Naive thymus-derived CD8-positive, alpha-beta T cell (primary cell): ENCODE data around the gene MOCS3. TPM values are rescaled to one million over a fixed set of nuclear protein-coding genes. Genes with fewer than 3 reads are reported as not detected.

Experiments
- ATAC-seq, 2 donors: fragments of 150-1000 bp; cut with Tn5 transposase in 1 of 2; sonication (Bioruptor Pico), chemical (Tn5 transposase) in 1 of 2; 1 replicate in 1 of 2; 2 replicates in 1 of 2; pipeline ENCODE4 v1.10.0; 2021; ENCODE audit warnings: mild to moderate bottlenecking in 2 of 2, moderate library complexity in 2 of 2
- POLR2A ChIA-PET: fragments of 350-600 bp; sonication (Branson Sonifier 250); formaldehyde crosslinking; loops from one replicate; lab custom pipeline; 2021; ENCODE audit warnings: antibody characterized with exemption; lab: Charles Lee
- DNase-seq, 10 donors: peaks; one replicate each; pipeline versions ENCODE4 v3.0.0 to v3.0.0-alpha.2; 2020 to 2022
- H3K27ac Mint-ChIP-seq, 10 donors: one replicate each; pipeline ENCODE4 v1.8.0; 2020 to 2022; ENCODE audit warnings: mild to moderate bottlenecking in 10 of 10, mixed read lengths in 10 of 10, moderate library complexity in 4 of 10, inconsistent platforms in 1 of 10
- H3K27me3 Mint-ChIP-seq, 5 donors: one replicate each; pipeline ENCODE4 v1.8.0; 2021 to 2022; ENCODE audit warnings: mixed read lengths in 5 of 5
- H3K36me3 Mint-ChIP-seq, 3 donors: one replicate each; pipeline ENCODE4 v1.8.0; 2020 to 2022; ENCODE audit warnings: mixed read lengths in 3 of 3, mild to moderate bottlenecking in 2 of 3, inconsistent platforms in 1 of 3
- H3K4me1 Mint-ChIP-seq, 4 donors: one replicate each; pipeline ENCODE4 v1.8.0; 2021 to 2022; ENCODE audit warnings: mixed read lengths in 4 of 4
- H3K4me3 Mint-ChIP-seq, 10 donors: one replicate each; pipeline ENCODE4 v1.8.0; 2020 to 2022; ENCODE audit warnings: mild to moderate bottlenecking in 10 of 10, mixed read lengths in 10 of 10, moderate library complexity in 6 of 10, inconsistent platforms in 1 of 10
- H3K9me3 Mint-ChIP-seq, 9 donors: one replicate each; pipeline ENCODE4 v1.8.0; 2020 to 2022; ENCODE audit warnings: mixed read lengths in 9 of 9, mild to moderate bottlenecking in 3 of 9, inconsistent platforms in 1 of 9, moderate library complexity in 1 of 9
- polyA plus RNA-seq, 3 donors: library from polyadenylated mRNA; unstranded; fragments of 300-500 nt; fragmentation: Illumina TruSeq; gene quantifications; one replicate each; pipeline ENCODE4 v1.2.3, GENCODE V29; 2021
- total RNA-seq, 8 experiments: library from RNA in 2 of 8; stranded (reverse) in 2 of 8; gene quantifications; one replicate each; pipeline ENCODE4 v1.2.3 and lab custom pipeline; 2021 to 2026

The MOCS3 gene
- total and polyA plus RNA-seq, 5 experiments from 2014 or later, result 3.5 to 8.8 (median 4.8) TPM

DNA sequence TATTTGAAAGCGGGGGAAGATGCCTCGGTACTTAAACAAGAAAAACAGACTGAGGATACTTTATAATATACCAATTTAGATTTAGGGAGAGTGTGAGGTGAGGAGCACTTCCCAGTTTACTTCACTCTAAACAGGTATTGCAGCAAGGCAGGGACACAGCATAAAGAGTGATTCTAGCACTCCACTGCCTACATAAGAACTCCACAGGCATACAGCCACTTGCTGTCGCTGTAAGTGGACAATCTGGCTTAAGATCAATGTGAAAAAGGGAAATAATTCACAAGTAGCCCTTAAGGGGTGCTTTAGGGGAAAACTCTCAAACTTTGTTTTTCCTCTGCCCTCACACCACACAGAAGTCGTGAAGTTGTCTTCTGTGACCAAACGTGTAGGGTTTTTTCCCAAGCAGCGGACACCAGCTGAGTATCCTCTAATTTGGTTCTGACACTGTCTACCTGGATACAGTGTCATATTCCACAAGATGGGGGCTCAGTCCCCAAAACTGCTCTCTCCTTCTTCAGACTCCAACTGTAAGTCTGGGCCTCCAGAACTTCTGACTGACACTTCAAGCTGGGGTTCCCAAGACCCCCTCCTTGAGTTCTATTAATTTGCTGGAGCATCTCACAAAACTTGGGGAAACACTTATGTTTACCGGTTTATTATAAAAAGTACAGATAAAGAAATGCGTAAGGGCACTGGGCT is 36.7 kb upstream of the MOCS3 start:
- peak overlapping the region; percentile 56 to 91 (median 78) for H3K27ac Mint-ChIP-seq
- H3K4me3 Mint-ChIP-seq, result peak overlapping the region in 5 of 10 donors; percentile 10 to 36 (median 14)
- DNase-seq, result no peak
- H3K4me1 Mint-ChIP-seq, result peaks cover 28 to 93% (median 90%) of the 10 kb centered on the region in 4 donors
- ATAC-seq, result no peak
- H3K9me3 Mint-ChIP-seq, result no peaks in the 10 kb centered on the region
- H3K27me3 Mint-ChIP-seq, result no peaks in the 10 kb centered on the region
- POLR2A ChIA-PET, result interaction anchor here (1.1 to 1.5 kb wide), 3 partner anchors 8 to 19 kb away, joined by 4 to 6 read pairs (median 5); partner anchors contain the start of gene ADNP
- peaks cover 0 to 57% (median 3%) of the 10 kb centered on the region in 3 donors for H3K36me3 Mint-ChIP-seq

DNA sequence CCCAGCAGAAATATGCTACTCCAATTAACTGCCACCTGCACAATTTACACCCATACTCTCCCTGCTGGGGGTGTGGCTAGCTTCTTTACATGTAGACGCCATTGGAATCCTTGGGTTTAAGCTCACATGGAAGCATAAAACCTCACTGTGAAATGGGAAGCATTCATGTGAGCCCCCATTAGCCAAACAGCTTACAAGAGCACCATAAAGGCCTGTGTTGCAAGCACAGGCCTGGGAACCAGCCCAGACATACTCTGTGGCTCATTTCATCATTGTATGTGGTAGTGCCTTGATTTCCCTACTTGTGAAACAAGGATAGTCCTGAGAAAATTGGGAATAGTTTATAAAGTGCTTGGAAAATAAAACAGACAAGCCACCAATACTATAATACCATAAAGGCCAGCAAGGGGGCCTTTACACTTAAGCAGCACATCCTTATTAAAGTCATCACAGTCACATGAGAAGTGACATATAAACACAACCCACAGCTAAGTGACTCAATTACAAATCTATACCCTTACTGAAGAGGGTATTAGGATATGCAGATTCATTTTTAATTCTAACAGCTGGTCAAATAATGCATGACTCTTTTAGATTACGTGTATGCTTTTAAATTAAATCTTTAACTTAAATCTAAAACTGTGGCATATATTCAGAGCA is 34.2 kb upstream of the MOCS3 start:
- DNase-seq (no peak), ATAC-seq (no peak)
- Mint-ChIP-seq H3K4me3 (peak overlapping the region in 3 of 10 donors; percentile 2 to 48 (median 31)), H3K27ac (peak overlapping the region in 8 of 10 donors; percentile 14 to 96 (median 66)), H3K36me3 (peaks cover 0 to 66% (median 8%) of the 10 kb centered on the region in 3 donors), H3K9me3 (no peaks in the 10 kb centered on the region), H3K27me3 (no peaks in the 10 kb centered on the region), H3K4me1 (peaks cover 21 to 93% (median 90%) of the 10 kb centered on the region in 4 donors)
- POLR2A ChIA-PET, result interaction anchor here (10.8 kb wide), 1 partner anchor 132 kb away, joined by 272 read pairs; the partner anchor contains the start of gene BCAS4

DNA sequence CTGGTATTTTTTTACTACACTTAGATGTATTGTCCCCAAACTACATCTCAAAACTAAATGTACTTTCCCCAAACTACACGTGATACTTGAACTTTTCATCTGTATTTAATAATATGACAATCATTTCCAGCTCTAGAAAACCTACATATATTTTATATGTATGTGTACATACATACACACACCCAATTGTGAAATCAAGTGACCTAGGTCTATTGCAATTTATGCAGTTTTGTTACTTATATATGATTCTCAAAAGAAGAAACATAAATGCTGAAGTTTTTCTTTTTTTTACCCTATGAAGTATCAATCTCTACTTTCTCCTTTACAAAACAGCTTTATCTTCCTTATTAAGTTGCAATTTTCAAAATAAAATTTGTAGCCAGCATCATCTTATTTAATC is 32.1 kb upstream of the MOCS3 start:
- Mint-ChIP-seq H3K36me3 (peaks cover 0 to 55% (median 8%) of the 10 kb centered on the region in 3 donors), H3K9me3 (no peaks in the 10 kb centered on the region), H3K27me3 (no peaks in the 10 kb centered on the region), H3K4me3 (peak overlapping the region in 4 of 10 donors; percentile 8 to 36 (median 23)), H3K4me1 (peaks cover 23 to 82% (median 77%) of the 10 kb centered on the region in 4 donors), H3K27ac (peak overlapping the region in 2 of 10 donors; percentile 46 to 96)
- DNase-seq (no peak), ATAC-seq (no peak)
- POLR2A ChIA-PET, result interaction anchor here (0.5 to 10.8 kb wide), 5 partner anchors 11 to 1441 kb away, joined by 3 to 272 read pairs (median 4); partner anchors contain the start of gene BCAS4

GRCh38 chr20:50928469-50928868 is 30.1 kb upstream of the MOCS3 start:
- Mint-ChIP-seq H3K4me3 (peak overlapping the region; percentile 25 to 98 (median 90)), H3K9me3 (no peaks in the 10 kb centered on the region), H3K36me3 (peaks cover 0 to 46% (median 8%) of the 10 kb centered on the region in 3 donors), H3K27me3 (no peaks in the 10 kb centered on the region), H3K4me1 (peaks cover 23 to 71% (median 66%) of the 10 kb centered on the region in 4 donors), H3K27ac (peak overlapping the region in 9 of 10 donors; percentile 65 to 98 (median 96))
- POLR2A ChIA-PET, result interaction anchor here (1.4 to 10.8 kb wide), 5 partner anchors 25 to 136 kb away, joined by 5 to 272 read pairs (median 69); partner anchors contain the start of genes BCAS4, DPM1 and MOCS3
- no peak for ATAC-seq
- no peak for DNase-seq

- Mint-ChIP-seq H3K36me3 (peaks cover 0 to 45% (median 8%) of the 10 kb centered on the region in 3 donors), H3K27ac (peak overlapping the region; percentile 89 to 98 (median 96)), H3K4me3 (peak overlapping the region; percentile 86 to 98 (median 93))
These were observed 29.1 kb upstream of the MOCS3 start for GRCh38 chr20:50929299-50930138.

GRCh38 chr20:50930139-50930975 is 28.3 kb upstream of the MOCS3 start:
- Mint-ChIP-seq H3K36me3 (peaks cover 0 to 49% (median 8%) of the 10 kb centered on the region in 3 donors), H3K27ac (peak overlapping the region; percentile 90 to 98 (median 96)), H3K9me3 (no peaks in the 10 kb centered on the region), H3K4me1 (peaks cover 18 to 53% (median 48%) of the 10 kb centered on the region in 4 donors), H3K27me3 (no peaks in the 10 kb centered on the region), H3K4me3 (peak overlapping the region; percentile 87 to 98 (median 93))
- POLR2A ChIA-PET, result interaction anchor here (0.5 to 10.8 kb wide), 24 partner anchors 8 to 1261 kb away, joined by 3 to 272 read pairs (median 4); partner anchors contain the start of genes BCAS4, DPM1, MOCS3 and PARD6B
- DNase-seq (peak in 4 of 10 donors; percentile 11 to 65 (median 31)), ATAC-seq (peak; percentile 2 to 13)

More at GRCh38 chr20:50929299-50930138, 29.1 kb upstream of the MOCS3 start:
- no peaks in the 10 kb centered on the region for H3K27me3 Mint-ChIP-seq
- POLR2A ChIA-PET, result interaction anchor here (0.5 to 10.8 kb wide), 11 partner anchors 9 to 199 kb away, joined by 3 to 272 read pairs (median 5); partner anchors contain the start of genes BCAS4, DPM1 and MOCS3
- DNase-seq (peak; percentile 79 to 96 (median 91)), ATAC-seq (peak; percentile 50 to 69)
- no peaks in the 10 kb centered on the region for H3K9me3 Mint-ChIP-seq
- H3K4me1 Mint-ChIP-seq, result peaks cover 23 to 60% (median 56%) of the 10 kb centered on the region in 4 donors

GRCh38 chr20:50930976-50931305 is 27.7 kb upstream of the MOCS3 start:
- peaks cover 0 to 49% (median 8%) of the 10 kb centered on the region in 3 donors for H3K36me3 Mint-ChIP-seq
- peak overlapping the region; percentile 86 to 99 (median 99) for H3K27ac Mint-ChIP-seq
- no peaks in the 10 kb centered on the region for H3K27me3 Mint-ChIP-seq
- POLR2A ChIA-PET, result interaction anchor here (0.6 to 10.8 kb wide), 30 partner anchors 9 to 1261 kb away, joined by 3 to 272 read pairs (median 4); partner anchors contain the start of genes BCAS4, DPM1, MOCS3 and PARD6B
- H3K9me3 Mint-ChIP-seq, result no peaks in the 10 kb centered on the region
- H3K4me1 Mint-ChIP-seq, result peaks cover 14 to 47% (median 42%) of the 10 kb centered on the region in 4 donors
- ATAC-seq, result peak; percentile 59
- peak in 4 of 10 donors; percentile 72 to 78 (median 75) for DNase-seq
- peak overlapping the region; percentile 77 to 98 (median 89) for H3K4me3 Mint-ChIP-seq

DNA sequence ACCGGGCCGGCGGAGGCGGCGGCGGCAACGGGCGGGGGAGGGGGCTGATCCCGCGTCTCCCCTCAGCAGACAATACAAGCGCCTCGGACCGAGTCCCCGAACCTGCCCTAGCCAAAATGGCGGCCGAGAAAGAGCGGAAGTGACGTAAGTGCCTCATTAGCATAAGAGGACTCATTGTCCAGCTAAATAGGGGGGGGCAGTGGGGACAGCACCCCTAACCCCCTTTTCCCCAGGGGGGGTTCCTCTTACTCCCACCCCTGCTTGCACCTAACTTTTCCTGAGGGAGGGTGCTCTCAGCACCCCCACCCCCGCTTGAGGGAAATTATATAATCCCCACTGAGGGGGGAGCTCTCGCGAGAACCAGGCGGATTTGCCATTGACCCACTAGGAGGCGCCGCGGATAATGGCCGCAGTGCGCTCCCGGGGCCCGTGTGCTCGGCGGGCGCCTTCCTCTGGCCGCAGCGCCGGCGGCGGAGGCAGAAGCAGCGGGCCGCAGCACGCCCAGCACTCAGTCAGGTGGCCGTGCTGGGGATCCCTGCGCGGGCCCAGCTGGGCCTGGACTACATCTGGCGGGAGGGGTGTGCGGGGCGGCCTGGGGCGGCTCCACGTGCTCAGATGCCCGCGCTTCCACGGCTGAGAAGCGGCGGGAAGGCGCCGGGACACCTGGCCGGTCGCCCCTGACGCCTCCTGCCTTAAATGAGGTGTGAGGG is 27.2 kb upstream of the MOCS3 start, which contains the start of gene ADNP:
Gene ADNP, minus strand, starts transcription at position 132 of the 710 bp plus-strand sequence. CDS start 27,441 bp downstream, outside the sequence.
- H3K9me3 Mint-ChIP-seq, result no peaks in the 10 kb centered on the region
- ATAC-seq (peak; percentile 69 to 70), DNase-seq (peak; percentile 82 to 98 (median 90))
- H3K27ac Mint-ChIP-seq, result peak within 1 kb of the TSS; percentile 96 to 99 (median 99)
- peak within 1 kb of the TSS; percentile 88 to 98 (median 92) for H3K4me3 Mint-ChIP-seq
- H3K4me1 Mint-ChIP-seq, result peaks cover 14 to 43% (median 38%) of the 10 kb centered on the region in 4 donors
- H3K36me3 Mint-ChIP-seq, result peaks cover 0 to 54% (median 8%) of the 10 kb centered on the region in 3 donors
- H3K27me3 Mint-ChIP-seq, result no peaks in the 10 kb centered on the region
- POLR2A ChIA-PET, result interaction anchor here (0.6 to 10.8 kb wide), 34 partner anchors 9 to 1260 kb away, joined by 3 to 272 read pairs (median 4); partner anchors contain the start of genes BCAS4, DPM1, MOCS3 and PARD6B

DNA sequence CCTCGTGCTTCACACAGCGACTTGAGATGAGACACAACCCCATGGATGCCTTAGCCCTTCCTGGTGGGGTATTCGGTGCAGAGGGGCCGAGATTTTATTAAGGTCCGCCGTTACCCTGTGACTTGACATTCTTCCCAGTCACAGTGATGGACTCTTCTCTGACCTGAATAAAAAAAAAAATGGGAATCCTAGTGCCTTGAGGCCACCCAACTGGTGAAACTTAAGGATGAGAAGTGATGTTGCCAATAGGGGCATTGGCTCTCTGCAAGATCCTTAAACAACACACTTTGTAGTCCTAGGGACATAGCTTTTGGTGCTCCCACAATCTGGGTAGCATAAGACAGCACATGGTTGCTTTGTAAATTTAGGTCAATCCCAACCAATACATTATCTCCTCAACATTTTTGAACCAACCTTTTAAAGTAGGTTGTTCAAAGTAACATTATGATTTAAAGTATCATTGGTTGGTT is 26.6 kb upstream of the MOCS3 start:
- POLR2A ChIA-PET, result interaction anchor here (0.9 to 10.8 kb wide), 22 partner anchors 8 to 1260 kb away, joined by 3 to 272 read pairs (median 5); partner anchors contain the start of genes BCAS4, DPM1, MOCS3 and PARD6B

More for the DNA sequence above, 26.6 kb upstream of the MOCS3 start:
- Mint-ChIP-seq H3K27me3 (no peaks in the 10 kb centered on the region), H3K4me1 (peaks cover 14 to 39% (median 33%) of the 10 kb centered on the region in 4 donors), H3K36me3 (peaks cover 0 to 56% (median 8%) of the 10 kb centered on the region in 3 donors), H3K27ac (peak overlapping the region; percentile 94 to 99 (median 99)), H3K9me3 (no peaks in the 10 kb centered on the region), H3K4me3 (peak overlapping the region; percentile 84 to 98 (median 91))
- ATAC-seq (no peak), DNase-seq (no peak)
